ENCODE results near the gene FOXL3. TPM values are rescaled to one million over a fixed set of nuclear protein-coding genes. Genes with fewer than 3 reads are reported as not detected.

Gene FOXL3
- total and polyA plus RNA-seq, 12 donors = not detected

DNA sequence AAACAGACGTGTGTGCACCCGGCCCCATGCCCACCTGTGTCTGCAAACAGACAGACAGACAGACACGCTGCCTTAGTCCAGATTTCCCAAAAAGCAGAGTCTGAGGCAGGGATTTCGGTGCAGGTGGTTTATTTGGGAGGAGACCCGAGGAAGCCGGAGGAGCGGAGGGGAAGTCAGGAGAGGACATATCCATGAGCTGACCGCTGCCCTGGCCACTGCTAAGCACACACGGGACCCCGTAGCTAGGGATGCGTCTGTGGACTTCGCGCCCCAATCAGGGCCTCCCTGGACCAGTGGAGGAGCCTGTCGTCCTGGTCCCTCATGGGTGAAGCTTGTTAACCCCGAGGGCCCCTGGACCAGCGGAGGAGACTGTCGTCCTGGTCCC lies 47.6 kb downstream of the FOXL3 start:
- TF ChIP-seq POLR2A (IDR thresholded peaks at IDR 0.05) (no peak), CTCF (IDR thresholded peaks at IDR 0.05) (no peak)

DNA sequence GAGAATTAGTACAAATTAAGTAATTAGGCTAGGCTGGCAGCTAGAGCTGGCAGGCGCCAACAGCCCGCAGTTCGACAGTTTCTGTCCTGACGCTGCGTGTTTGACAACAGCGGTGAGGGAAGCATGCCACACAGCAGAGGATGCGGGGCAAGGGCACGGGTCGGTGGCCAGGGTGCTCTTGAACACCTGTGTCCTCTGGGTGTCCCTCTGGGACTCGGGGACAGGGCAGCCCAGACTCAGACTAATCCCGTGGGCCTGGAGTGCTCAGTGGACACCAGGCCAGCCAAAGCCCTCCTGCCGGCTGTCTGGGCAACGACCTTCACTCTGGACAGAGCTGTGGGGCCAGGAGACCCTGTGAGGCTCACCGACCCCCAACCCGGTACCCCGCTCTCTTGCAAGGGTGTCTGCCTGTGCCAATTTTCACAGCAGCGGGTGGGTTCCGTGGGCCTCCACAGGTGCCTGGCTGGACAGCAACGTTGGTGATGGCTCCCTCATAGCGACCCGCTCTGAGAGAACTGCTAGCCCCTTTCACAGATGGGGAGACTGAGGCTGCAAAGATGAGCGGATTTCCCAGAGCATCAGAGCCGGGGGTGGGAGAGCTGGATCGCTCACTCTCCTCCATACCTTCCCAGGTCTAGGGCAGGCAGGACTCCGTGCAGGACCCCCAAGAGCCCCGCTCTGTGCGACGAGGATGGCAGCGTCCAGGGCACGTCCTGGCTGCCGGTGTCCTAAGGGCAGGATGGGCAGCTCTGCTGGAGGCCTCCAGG lies 48.5 kb downstream of the FOXL3 start:
- Histone ChIP-seq H3K27me3 (peaks cover 4% of the 10 kb centered on the region), H3K4me3 (no peak overlapping the region), H3K27ac (no peak overlapping the region), H3K36me3 (replicated peaks in 1 of 2) (no peaks in the 10 kb centered on the region), H3K9me3 (replicated peaks in 1 of 3) (no peaks in the 10 kb centered on the region), H3K4me1 (replicated peaks in 1 of 2) (peaks cover 0 to under 1% of the 10 kb centered on the region in 2 donors)
- TF ChIP-seq POLR2A (IDR thresholded peaks at IDR 0.05) (no peak), CTCF (IDR thresholded peaks at IDR 0.05) (no peak)
- 71 to 89% (median 84%) methylated on average over 10 to 31 of the region's 31 CpGs for WGBS, 4 donors
- DNase-seq = no peak
- intact Hi-C loops (cut with DNase I) = loop anchor here in 1 of 2 donors (10.0 kb wide), 1 partner anchor 106 kb away; no protein-coding TSS in a partner anchor

More for the DNA sequence above, 47.6 kb downstream of the FOXL3 start:
- no peak overlapping the region for H3K27ac ChIP-seq
- no peak overlapping the region for H3K4me3 ChIP-seq
- WGBS, 4 donors = 71 to 85% (median 80%) methylated on average over 8 to 17 of the region's 17 CpGs
- no peaks in the 10 kb centered on the region for H3K9me3 ChIP-seq (replicated peaks in 1 of 3)
- no peak for DNase-seq
- intact Hi-C loops (cut with DNase I) = loop anchor here in 1 of 2 donors (10.0 kb wide), 1 partner anchor 107 kb away; no protein-coding TSS in a partner anchor
- peaks cover 9 to 10% of the 10 kb centered on the region in 2 donors for H3K4me1 ChIP-seq (replicated peaks in 1 of 2)
- peaks cover 4% of the 10 kb centered on the region for H3K27me3 ChIP-seq
- H3K36me3 ChIP-seq (replicated peaks in 1 of 2) = no peaks in the 10 kb centered on the region

- no peaks in the 10 kb centered on the region for H3K9me3 ChIP-seq (replicated peaks in 1 of 3)
- 54 to 75% (median 67%) methylated on average over 2 to 3 of the region's 3 CpGs for WGBS, 4 donors
- H3K27me3 ChIP-seq = peaks cover 4% of the 10 kb centered on the region
- no peaks in the 10 kb centered on the region for H3K36me3 ChIP-seq (replicated peaks in 1 of 2)
- TF ChIP-seq POLR2A (IDR thresholded peaks at IDR 0.05) (no peak), CTCF (IDR thresholded peaks at IDR 0.05) (no peak)
- no peak overlapping the region for H3K27ac ChIP-seq
- intact Hi-C loops (cut with DNase I) = loop anchor here in 1 of 2 donors (10.0 kb wide), 1 partner anchor 106 kb away; no protein-coding TSS in a partner anchor
- no peak overlapping the region for H3K4me3 ChIP-seq
- no peaks in the 10 kb centered on the region for H3K4me1 ChIP-seq (replicated peaks in 1 of 2)
- DNase-seq = no peak
Measured at GRCh38 chr7:339062-339342, 49.0 kb downstream of the FOXL3 start.

GRCh38 chr7:339696-340095 lies 49.7 kb downstream of the FOXL3 start:
- TF ChIP-seq POLR2A (IDR thresholded peaks at IDR 0.05) (no peak), CTCF (IDR thresholded peaks at IDR 0.05) (no peak)
- intact Hi-C loops (cut with DNase I) = loop anchor here in 1 of 2 donors (10.0 kb wide), 1 partner anchor 105 kb away; no protein-coding TSS in a partner anchor
- Histone ChIP-seq H3K27me3 (peaks cover 4% of the 10 kb centered on the region), H3K27ac (no peak overlapping the region), H3K4me3 (no peak overlapping the region), H3K4me1 (replicated peaks in 1 of 2) (no peaks in the 10 kb centered on the region), H3K9me3 (replicated peaks in 1 of 3) (no peaks in the 10 kb centered on the region), H3K36me3 (replicated peaks in 1 of 2) (no peaks in the 10 kb centered on the region)
- DNase-seq = no peak
- WGBS, 4 donors = 59 to 79% (median 69%) methylated on average over 6 to 7 of the region's 7 CpGs

Data from adrenal gland (tissue), 12 donors.